ENCODE measurements around the gene THBS3. TPM values are rescaled to one million over a fixed set of nuclear protein-coding genes. Genes with fewer than 3 reads are reported as not detected.

The THBS3 gene
- total and polyA plus RNA-seq, 11 donors, result 2.7 to 22.2 (median 5.5) TPM

DNA sequence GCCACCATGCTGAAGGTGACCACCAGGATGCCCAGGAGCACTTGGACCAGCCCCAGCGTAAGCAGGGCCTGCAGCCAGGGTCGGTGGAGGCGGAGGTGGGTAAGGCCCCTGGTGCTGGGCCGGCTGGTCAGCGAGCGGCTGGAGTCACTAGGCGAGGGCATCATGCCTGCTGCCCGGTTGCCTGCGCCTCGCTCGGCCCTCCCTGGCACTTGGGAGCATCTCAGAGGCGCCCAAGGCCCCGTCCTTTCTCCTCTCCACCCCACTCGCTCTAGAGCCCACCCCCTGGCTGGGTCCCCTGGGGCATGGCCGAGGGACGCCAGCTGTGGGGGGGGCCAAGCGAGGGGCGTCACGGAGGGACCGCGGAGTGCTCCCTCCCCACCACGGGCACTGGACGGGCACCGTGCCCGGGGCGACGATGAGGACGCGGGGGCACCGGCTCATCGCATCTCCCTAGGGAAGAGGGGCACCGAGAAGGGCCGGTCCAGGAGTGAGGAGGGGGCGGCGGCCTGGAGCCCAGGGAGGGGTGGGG lies 47.1 kb upstream of the THBS3 start:
- DNase-seq (peak in 3 of 5 donors; percentile 33 to 71 (median 55)), ATAC-seq (peak in 3 of 4 donors; percentile 2 to 14 (median 5))
- Histone ChIP-seq H3K36me3 (peaks cover 0 to 33% (median 24%) of the 10 kb centered on the region in 9 donors), H3K4me3 (peak overlapping the region; percentile 67 to 97 (median 87)), H3K27ac (peak overlapping the region; percentile 89 to 99 (median 96)), H3K4me1 (peaks cover 7 to 43% (median 33%) of the 10 kb centered on the region in 12 donors), H3K9me3 (no peaks in the 10 kb centered on the region), H3K27me3 (no peaks in the 10 kb centered on the region)
- intact Hi-C loops (cut with DNase I), result loop anchor here in 7 of 10 donors (2.0 to 10.0 kb wide), 6 partner anchors 53 to 338 kb away; partner anchors contain the start of genes RUSC1 (in 3 of the 7) and FDPS (in 2 of the 7)
- TF ChIP-seq POLR2A (IDR thresholded peaks at IDR 0.05) (no peak), CTCF (IDR thresholded peaks at IDR 0.05) (no peak)
- 2 to 7% (median 2%) methylated on average over 11 to 35 of the region's 35 CpGs for WGBS, 4 donors

GRCh38 chr1:155254228-155254713 lies 46.6 kb upstream of the THBS3 start:
- intact Hi-C loops (cut with DNase I), result loop anchor here in 7 of 10 donors (2.0 to 10.0 kb wide), 6 partner anchors 53 to 338 kb away; partner anchors contain the start of genes RUSC1 (in 3 of the 7) and FDPS (in 2 of the 7)
- DNase-seq (peak in 1 of 5 donors; percentile 61), ATAC-seq (peak in 2 of 4 donors; percentile 0)
- Histone ChIP-seq H3K4me1 (peaks cover 7 to 43% (median 33%) of the 10 kb centered on the region in 12 donors), H3K9me3 (no peaks in the 10 kb centered on the region), H3K27me3 (no peaks in the 10 kb centered on the region), H3K36me3 (peaks cover 0 to 27% (median 21%) of the 10 kb centered on the region in 9 donors), H3K4me3 (peak overlapping the region; percentile 67 to 97 (median 87)), H3K27ac (peak overlapping the region in 11 of 12 donors; percentile 89 to 99 (median 96))
- TF ChIP-seq POLR2A (IDR thresholded peaks at IDR 0.05), result no peak
- no peak for TF ChIP-seq CTCF (IDR thresholded peaks at IDR 0.05)
- 42 to 49% (median 45%) methylated on average over 10 to 12 of the region's 12 CpGs for WGBS, 4 donors

GRCh38 chr1:155253797-155254196 lies 46.1 kb upstream of the THBS3 start:
- H3K4me3 ChIP-seq, result peak overlapping the region in 6 of 12 donors; percentile 77 to 95 (median 87)
- no peak for DNase-seq
- peak overlapping the region in 7 of 12 donors; percentile 95 to 99 (median 98) for H3K27ac ChIP-seq
- no peak for ATAC-seq
- peaks cover 7 to 43% (median 33%) of the 10 kb centered on the region in 12 donors for H3K4me1 ChIP-seq
- no peaks in the 10 kb centered on the region for H3K27me3 ChIP-seq
- intact Hi-C loops (cut with DNase I), result loop anchor here in 8 of 10 donors (2.0 to 10.0 kb wide), 7 partner anchors 54 to 339 kb away; partner anchors contain the start of genes RUSC1 (in 3 of the 8) and FDPS (in 2 of the 8)
- H3K36me3 ChIP-seq, result peaks cover 0 to 23% (median 18%) of the 10 kb centered on the region in 9 donors
- no peaks in the 10 kb centered on the region for H3K9me3 ChIP-seq
- TF ChIP-seq CTCF (IDR thresholded peaks at IDR 0.05) (no peak), POLR2A (IDR thresholded peaks at IDR 0.05) (no peak)
- 61 to 82% (median 72%) methylated on average over 5 of the region's 5 CpGs for WGBS, 4 donors

DNA sequence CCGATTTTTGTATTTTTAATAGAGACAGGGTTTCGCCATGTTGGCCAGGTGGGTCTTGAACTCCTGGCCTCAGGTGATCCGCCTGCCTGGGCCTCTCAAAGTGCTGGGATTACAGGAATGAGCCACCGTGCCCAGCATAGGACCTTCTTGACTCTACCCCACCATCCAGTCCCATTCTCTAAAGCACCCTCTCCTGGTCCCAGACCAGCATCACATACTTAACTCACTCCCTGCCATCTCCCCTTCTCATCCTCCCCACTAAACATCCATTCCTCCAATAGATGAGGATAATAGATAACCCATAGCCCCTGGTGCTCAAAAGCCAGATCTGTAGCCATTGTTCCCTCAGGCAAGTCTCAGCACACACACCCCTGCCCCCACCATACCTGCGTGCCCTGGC lies 45.5 kb upstream of the THBS3 start:
- Histone ChIP-seq H3K9me3 (no peaks in the 10 kb centered on the region), H3K27ac (no peak overlapping the region), H3K4me1 (peaks cover 7 to 43% (median 33%) of the 10 kb centered on the region in 12 donors), H3K27me3 (no peaks in the 10 kb centered on the region), H3K36me3 (peaks cover 0 to 20% (median 13%) of the 10 kb centered on the region in 9 donors), H3K4me3 (no peak overlapping the region)
- no peak for DNase-seq
- ATAC-seq, result no peak
- WGBS, 4 donors, result 85 to 91% (median 89%) methylated on average over 5 of the region's 5 CpGs
- TF ChIP-seq POLR2A (IDR thresholded peaks at IDR 0.05) (no peak), CTCF (IDR thresholded peaks at IDR 0.05) (no peak)
- intact Hi-C loops (cut with DNase I), result loop anchor here in 8 of 10 donors (2.0 to 10.0 kb wide), 6 partner anchors 54 to 339 kb away; partner anchors contain the start of genes RUSC1 (in 3 of the 8) and FDPS (in 1 of the 8)
